CD4-positive, alpha-beta memory T cell (primary cell): Measurements from ENCODE around the gene FXR1. TPM values are rescaled to one million over a fixed set of nuclear protein-coding genes. Genes with fewer than 3 reads are reported as not detected.
"Not testable (repeated sequence)": the region's sequence is repeated elsewhere in the genome, so short reads cannot be mapped to it uniquely, and the experiment has no call there.

ENCODE experiments used
- CTCF ChIA-PET: fragments of 350-600 bp; sonication (Branson Sonifier 250); formaldehyde crosslinking; loops from one replicate; lab custom pipeline; 2021; ENCODE audit warnings: inconsistent platforms; ENCODE audit not compliant: partially characterized antibody; lab: Charles Lee
- POLR2A ChIA-PET: fragments of 350-600 bp; sonication (Branson Sonifier 250); formaldehyde crosslinking; loops from one replicate; lab custom pipeline; 2021; ENCODE audit not compliant: partially characterized antibody; lab: Charles Lee
- DNase-seq, 5 donors: peaks; one replicate each; pipeline versions ENCODE4 v3.0.0 to v3.0.0-alpha.2; 2020 to 2022; ENCODE audit warnings: mixed read lengths in 1 of 5
- H3K27ac ChIP-seq: one replicate; pipeline ENCODE4 v1.7.0; 2013; ENCODE audit warnings: low read depth, low read length
- H3K27me3 ChIP-seq: 2 replicates; pipeline ENCODE4 v1.7.0; 2013; ENCODE audit warnings: mild to moderate bottlenecking, low read length, moderate library complexity; ENCODE audit not compliant: insufficient read depth
- H3K36me3 ChIP-seq: 2 replicates; pipeline ENCODE4 v1.7.0; 2013; ENCODE audit warnings: mild to moderate bottlenecking, low read length, moderate library complexity; ENCODE audit not compliant: insufficient read depth
- H3K4me1 ChIP-seq: 2 replicates; pipeline ENCODE4 v1.7.0; 2013; ENCODE audit warnings: mild to moderate bottlenecking, low read length, moderate library complexity; ENCODE audit not compliant: insufficient read depth
- H3K4me3 ChIP-seq, 2 donors: one replicate each; pipeline ENCODE4 v1.7.0; 2013; ENCODE audit warnings: low read length in 2 of 2, mild to moderate bottlenecking in 1 of 2
- H3K9me3 ChIP-seq, 2 donors: one replicate each; pipeline ENCODE4 v1.7.0; 2013; ENCODE audit warnings: low read length in 2 of 2, control low read depth in 1 of 2; ENCODE audit not compliant: control insufficient read depth in 1 of 2
- H3K27ac Mint-ChIP-seq, 7 donors: one replicate each; pipeline ENCODE4 v1.8.0; 2020 to 2021; ENCODE audit warnings: mixed read lengths in 7 of 7, mild to moderate bottlenecking in 6 of 7, inconsistent platforms in 3 of 7, moderate library complexity in 3 of 7
- H3K27me3 Mint-ChIP-seq, 2 donors: one replicate each; pipeline ENCODE4 v1.8.0; 2020 to 2021; ENCODE audit warnings: mixed read lengths in 2 of 2
- H3K36me3 Mint-ChIP-seq, 2 donors: one replicate each; pipeline ENCODE4 v1.8.0; 2020 to 2021; ENCODE audit warnings: mixed read lengths in 2 of 2, inconsistent platforms in 1 of 2, mild to moderate bottlenecking in 1 of 2
- H3K4me1 Mint-ChIP-seq, 4 donors: one replicate each; pipeline ENCODE4 v1.8.0; 2020 to 2021; ENCODE audit warnings: mixed read lengths in 4 of 4, mild to moderate bottlenecking in 1 of 4
- H3K4me3 Mint-ChIP-seq, 8 donors: one replicate each; pipeline ENCODE4 v1.8.0; 2020 to 2021; ENCODE audit warnings: mixed read lengths in 8 of 8, mild to moderate bottlenecking in 7 of 8, moderate library complexity in 6 of 8, inconsistent platforms in 3 of 8
- H3K9me3 Mint-ChIP-seq, 8 donors: one replicate each; pipeline ENCODE4 v1.8.0; 2020 to 2021; ENCODE audit warnings: mixed read lengths in 8 of 8, mild to moderate bottlenecking in 5 of 8, inconsistent platforms in 3 of 8, moderate library complexity in 1 of 8
- intact Hi-C: fragments of 100-400 bp; cut with micrococcal nuclease; formaldehyde crosslinking; loops from one replicate; pipeline ENCODE4 v1.15.1; 2023
- polyA plus RNA-seq, 2 donors: library from polyadenylated mRNA; unstranded; fragments of 300-500 nt; fragmentation: Illumina TruSeq; gene quantifications; one replicate each; pipeline ENCODE4 v1.2.3, GENCODE V29; 2021
- total RNA-seq, 2 experiments: library from RNA; stranded (reverse); gene quantifications; one replicate each; pipeline ENCODE4 v1.2.3, GENCODE V29; 2021

Gene FXR1
- total RNA-seq: 100 to 1,000 TPM; 131 TPM
- 10 to 100 TPM; 44.9 to 52.5 TPM for polyA plus RNA-seq

- ChIA-PET CTCF (interaction anchor here (0.5 to 2.9 kb wide), 16 partner anchors 16 to 1664 kb away, joined by 3 to 14 read pairs (median 4); partner anchors contain the start of genes CCDC39, DNAJC19 and TTC14), POLR2A (interaction anchor here (0.8 to 4.0 kb wide), 12 partner anchors 15 to 1882 kb away, joined by 3 to 35 read pairs (median 4); partner anchors contain the start of genes ATP11B, DNAJC19 and TTC14)
- no peaks in the 10 kb centered on the region for H3K9me3 Mint-ChIP-seq
- Histone ChIP-seq H3K4me1 (peaks cover 51% of the 10 kb centered on the region), H3K27me3 (no peaks in the 10 kb centered on the region), H3K27ac (peak within 1 kb of the TSS; percentile 98), H3K4me3 (peak within 1 kb of the TSS; percentile 77 to 98), H3K36me3 (no peaks in the 10 kb centered on the region), H3K9me3 (no peaks in the 10 kb centered on the region)
- H3K4me3 Mint-ChIP-seq: peak within 1 kb of the TSS; percentile 91 to 97 (median 96)
- intact Hi-C loops: loop anchor here (1.0 to 10.0 kb wide), 6 partner anchors 77 to 1882 kb away; partner anchors contain the start of genes DNAJC19, MRPL47, NDUFB5 and PIK3CA
- H3K4me1 Mint-ChIP-seq: peaks cover 38 to 69% (median 55%) of the 10 kb centered on the region in 4 donors
- H3K27me3 Mint-ChIP-seq: no peaks in the 10 kb centered on the region
- DNase-seq: peak; percentile 89 to 91 (median 90)
- H3K36me3 Mint-ChIP-seq: peaks cover 7 to 40% of the 10 kb centered on the region in 2 donors
- peak within 1 kb of the TSS; percentile 95 to 99 (median 98) for H3K27ac Mint-ChIP-seq
Measured at GRCh38 chr3:180912304-180913296, at the start of gene FXR1. TSS of gene FXR1 (plus strand) at chr3:180912670. CDS start at chr3:180912686, 16 bp downstream.

DNA sequence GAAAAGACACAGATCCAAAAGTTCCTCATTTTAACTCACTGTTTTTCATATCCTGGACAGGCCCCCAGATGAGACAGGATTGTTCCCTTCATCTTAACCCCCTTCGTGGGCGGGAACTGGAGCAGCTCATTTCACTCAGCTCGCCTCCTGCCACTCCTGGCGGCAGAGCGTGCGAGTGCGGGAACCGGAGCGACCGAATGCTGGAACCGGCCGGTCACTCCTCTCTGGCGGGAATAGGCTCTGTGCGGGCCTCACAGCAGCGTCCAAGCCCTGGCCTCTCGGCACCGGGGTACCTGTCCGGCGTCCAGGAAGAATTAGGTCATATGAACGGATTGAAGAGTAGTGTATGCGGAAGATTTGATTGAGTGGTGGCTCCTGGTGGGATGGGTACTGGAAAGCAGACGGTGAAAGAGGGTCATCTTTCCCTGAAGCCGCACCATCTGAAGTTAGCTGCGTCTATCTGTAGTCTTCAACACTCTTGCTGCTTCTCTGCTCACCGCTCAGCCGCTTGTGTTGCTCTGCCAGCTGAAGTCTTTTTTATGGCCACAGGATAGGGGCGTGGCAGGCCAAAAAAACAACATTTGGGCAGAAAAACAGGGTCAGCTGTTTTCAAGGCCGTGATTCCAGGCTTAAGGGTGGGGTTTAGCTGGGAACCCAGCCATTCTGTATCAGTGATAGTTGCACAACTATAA is 42.3 kb upstream of the FXR1 start:
- Mint-ChIP-seq H3K27ac (no peak overlapping the region), H3K4me3 (peak overlapping the region in 2 of 8 donors; percentile 4 to 36), H3K36me3 (no peaks in the 10 kb centered on the region), H3K27me3 (peaks cover 13 to 24% of the 10 kb centered on the region in 2 donors), H3K4me1 (peaks cover 0 to 7% (median 3%) of the 10 kb centered on the region in 4 donors), H3K9me3 (no peaks in the 10 kb centered on the region)
- no peak overlapping the region for H3K4me3 ChIP-seq
- no peaks in the 10 kb centered on the region for H3K4me1 ChIP-seq
- no peak for DNase-seq
- ChIA-PET CTCF (no interaction called here), POLR2A (no interaction called here)
- H3K36me3 ChIP-seq: no peaks in the 10 kb centered on the region
- H3K27me3 ChIP-seq: no peaks in the 10 kb centered on the region
- intact Hi-C loops: no loop called here
- no peak overlapping the region for H3K27ac ChIP-seq
- H3K9me3 ChIP-seq: no peaks in the 10 kb centered on the region

GRCh38 chr3:180871901-180872300 is 40.6 kb upstream of the FXR1 start:
- no peaks in the 10 kb centered on the region for H3K27me3 ChIP-seq
- no peaks in the 10 kb centered on the region for H3K36me3 Mint-ChIP-seq
- ChIA-PET CTCF (no interaction called here), POLR2A (no interaction called here)
- no peaks in the 10 kb centered on the region for H3K36me3 ChIP-seq
- no peak overlapping the region for H3K27ac ChIP-seq
- intact Hi-C loops: no loop called here
- no peak overlapping the region for H3K4me3 Mint-ChIP-seq
- no peak for DNase-seq
- no peaks in the 10 kb centered on the region for H3K9me3 Mint-ChIP-seq
- H3K27me3 Mint-ChIP-seq: peaks cover 17 to 28% of the 10 kb centered on the region in 2 donors
- no peak overlapping the region for H3K27ac Mint-ChIP-seq
- no peaks in the 10 kb centered on the region for H3K9me3 ChIP-seq
- no peak overlapping the region for H3K4me3 ChIP-seq
- peaks cover 0 to 7% (median 3%) of the 10 kb centered on the region in 4 donors for H3K4me1 Mint-ChIP-seq
- H3K4me1 ChIP-seq: no peaks in the 10 kb centered on the region

DNA sequence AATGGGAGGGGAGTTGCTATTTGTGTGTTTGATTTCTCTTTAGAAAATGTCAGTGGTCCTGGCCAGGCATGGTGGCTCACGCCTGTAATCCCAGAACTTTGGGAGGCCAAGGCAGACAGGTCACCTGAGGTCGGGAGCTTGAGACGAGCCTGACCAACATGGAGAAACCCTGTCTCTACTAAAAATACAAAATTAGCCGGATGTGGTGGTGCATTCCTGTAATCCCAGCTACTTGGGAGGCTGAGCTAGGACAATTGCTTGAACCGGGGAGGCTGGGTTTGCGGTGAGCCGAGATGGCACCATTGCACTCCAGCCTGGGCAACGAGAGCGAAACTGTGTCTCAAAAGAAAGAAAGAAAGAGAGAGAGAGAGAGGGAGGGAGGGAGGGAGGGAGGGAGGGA is 40.0 kb upstream of the FXR1 start:
- H3K4me1 ChIP-seq, H3K36me3 ChIP-seq, H3K36me3 Mint-ChIP-seq, intact Hi-C loops, CTCF ChIA-PET, POLR2A ChIA-PET, H3K27ac Mint-ChIP-seq, H3K27me3 ChIP-seq, H3K4me3 ChIP-seq, H3K4me3 Mint-ChIP-seq, DNase-seq, H3K9me3 ChIP-seq, H3K9me3 Mint-ChIP-seq, H3K27ac ChIP-seq, H3K4me1 Mint-ChIP-seq: not testable (repeated sequence)
- peaks cover 19 to 26% of the 10 kb centered on the region in 2 donors for H3K27me3 Mint-ChIP-seq

GRCh38 chr3:180875124-180875698 is 37.3 kb upstream of the FXR1 start:
- no peaks in the 10 kb centered on the region for H3K36me3 Mint-ChIP-seq
- Histone ChIP-seq H3K4me3 (no peak overlapping the region), H3K4me1 (no peaks in the 10 kb centered on the region), H3K36me3 (no peaks in the 10 kb centered on the region), H3K27me3 (no peaks in the 10 kb centered on the region), H3K27ac (no peak overlapping the region), H3K9me3 (no peaks in the 10 kb centered on the region)
- no peak for DNase-seq
- no peak overlapping the region for H3K4me3 Mint-ChIP-seq
- no peak overlapping the region for H3K27ac Mint-ChIP-seq
- ChIA-PET CTCF (no interaction called here), POLR2A (no interaction called here)
- H3K9me3 Mint-ChIP-seq: no peaks in the 10 kb centered on the region
- peaks cover 14 to 19% of the 10 kb centered on the region in 2 donors for H3K27me3 Mint-ChIP-seq
- H3K4me1 Mint-ChIP-seq: peaks cover 0 to 3% (median 1%) of the 10 kb centered on the region in 4 donors
- intact Hi-C loops: no loop called here

GRCh38 chr3:180881065-180881801 is 31.2 kb upstream of the FXR1 start:
- no peak overlapping the region for H3K27ac Mint-ChIP-seq
- H3K27ac ChIP-seq: no peak overlapping the region
- DNase-seq: no peak
- H3K27me3 Mint-ChIP-seq: peaks cover 15 to 16% of the 10 kb centered on the region in 2 donors
- ChIA-PET CTCF (interaction anchor here (0.6 kb wide), 1 partner anchor 31 kb away, joined by 3 read pairs; the partner anchor contains the start of gene FXR1), POLR2A (no interaction called here)
- no peaks in the 10 kb centered on the region for H3K9me3 Mint-ChIP-seq
- H3K9me3 ChIP-seq: no peaks in the 10 kb centered on the region
- no peaks in the 10 kb centered on the region for H3K36me3 Mint-ChIP-seq
- no peak overlapping the region for H3K4me3 ChIP-seq
- no peaks in the 10 kb centered on the region for H3K27me3 ChIP-seq
- no peaks in the 10 kb centered on the region for H3K4me1 ChIP-seq
- H3K36me3 ChIP-seq: no peaks in the 10 kb centered on the region
- H3K4me1 Mint-ChIP-seq: no peaks in the 10 kb centered on the region
- intact Hi-C loops: no loop called here
- peak overlapping the region in 1 of 8 donors; percentile 0 for H3K4me3 Mint-ChIP-seq
